Esophagus squamous epithelium (tissue), 5 donors: ENCODE results near the gene ARHGAP23. TPM values are rescaled to one million over a fixed set of nuclear protein-coding genes. Genes with fewer than 3 reads are reported as not detected.

Experiments
- DNase-seq: peaks from one replicate; lab custom pipeline; 2025; lab: John Stamatoyannopoulos, UW
- H3K27ac ChIP-seq, 4 donors: fragments of 200-600 bp; sonication (generic); one replicate each; pipeline ENCODE4 v1.5.1; 2016 to 2019; ENCODE audit warnings: mild to moderate bottlenecking in 1 of 4
- H3K27me3 ChIP-seq, 4 donors: fragments of 200-600 bp; sonication (generic); 1 replicate in 3 of 4; 2 replicates in 1 of 4; pipeline versions ENCODE4 v1.5.1 to v1.6.0; 2017 to 2021; ENCODE audit warnings: antibody characterized with exemption in 1 of 4
- H3K36me3 ChIP-seq, 3 donors: fragments of 200-600 bp; sonication (generic); one replicate each; pipeline ENCODE4 v1.5.1; 2016 to 2019
- H3K4me1 ChIP-seq, 3 donors: fragments of 200-600 bp; sonication (generic); one replicate each; pipeline ENCODE4 v1.5.1; 2017 to 2019
- H3K4me3 ChIP-seq, 4 donors: fragments of 200-600 bp; sonication (generic); 1 replicate in 3 of 4; 2 replicates in 1 of 4; pipeline ENCODE4 v1.5.1; 2016 to 2019; ENCODE audit warnings: mild to moderate bottlenecking in 2 of 4, moderate library complexity in 1 of 4
- H3K9me3 ChIP-seq, 3 donors: fragments of 200-600 bp; sonication (generic); one replicate each; pipeline ENCODE4 v1.5.1; 2016 to 2019
- POLR2A ChIP-seq, 4 donors: fragments of 450-650 bp; IDR thresholded peaks; one replicate each; pipeline ENCODE4 v1.6.1; 2017; ENCODE audit warnings: antibody characterized with exemption in 4 of 4, mild to moderate bottlenecking in 4 of 4, moderate library complexity in 3 of 4
- WGBS, 2 donors: methylation state at CpG; one replicate each; pipeline ENCODE4 v1.1.5; 2018; 5-methylcytosine and 5-hydroxymethylcytosine counted together
- intact Hi-C: fragments of 100-400 bp; cut with DNase I; formaldehyde crosslinking; loops from one replicate; pipeline ENCODE4 v1.15.0; 2022
- total RNA-seq, 4 donors: library from RNA; depleted of rRNA; stranded (reverse); fragments of >200 nt; gene quantifications; one replicate each; pipeline ENCODE4 v1.1.0, GENCODE V29; 2016
- TF ChIP-seq, protein P1 (sequence below), 6 experiments: fragments of 450-650 bp in 4 of 6; fragments of 200-600 bp in 2 of 6; sonication (generic) in 2 of 6; IDR thresholded peaks; one replicate each; pipeline ENCODE4 v1.5.1; 2016 to 2019; ENCODE audit warnings: antibody characterized with exemption in 6 of 6, mild to moderate bottlenecking in 4 of 6, moderate library complexity in 4 of 6
- donor health status: DM: yes; HTN: yes; CAD: no.

The ARHGAP23 gene
- total RNA-seq, 4 donors from 2014 or later: 75.3 to 180 (median 102) TPM

GRCh38 chr17:38428643-38429371, 543 bp downstream of the ARHGAP23 start:
- Histone ChIP-seq H3K9me3 (no peaks in the 10 kb centered on the region), H3K27ac (peak overlapping the region; percentile 82 to 95 (median 86)), H3K4me3 (peak overlapping the region; percentile 58 to 97 (median 76)), H3K27me3 (no peaks in the 10 kb centered on the region), H3K4me1 (peaks cover 21 to 79% (median 28%) of the 10 kb centered on the region in 3 donors), H3K36me3 (no peaks in the 10 kb centered on the region)
- no peak for DNase-seq
- peak in 1 of 4 donors; percentile 25 for TF ChIP-seq POLR2A (IDR thresholded peaks at IDR 0.05)
- TF ChIP-seq, protein P1, sequence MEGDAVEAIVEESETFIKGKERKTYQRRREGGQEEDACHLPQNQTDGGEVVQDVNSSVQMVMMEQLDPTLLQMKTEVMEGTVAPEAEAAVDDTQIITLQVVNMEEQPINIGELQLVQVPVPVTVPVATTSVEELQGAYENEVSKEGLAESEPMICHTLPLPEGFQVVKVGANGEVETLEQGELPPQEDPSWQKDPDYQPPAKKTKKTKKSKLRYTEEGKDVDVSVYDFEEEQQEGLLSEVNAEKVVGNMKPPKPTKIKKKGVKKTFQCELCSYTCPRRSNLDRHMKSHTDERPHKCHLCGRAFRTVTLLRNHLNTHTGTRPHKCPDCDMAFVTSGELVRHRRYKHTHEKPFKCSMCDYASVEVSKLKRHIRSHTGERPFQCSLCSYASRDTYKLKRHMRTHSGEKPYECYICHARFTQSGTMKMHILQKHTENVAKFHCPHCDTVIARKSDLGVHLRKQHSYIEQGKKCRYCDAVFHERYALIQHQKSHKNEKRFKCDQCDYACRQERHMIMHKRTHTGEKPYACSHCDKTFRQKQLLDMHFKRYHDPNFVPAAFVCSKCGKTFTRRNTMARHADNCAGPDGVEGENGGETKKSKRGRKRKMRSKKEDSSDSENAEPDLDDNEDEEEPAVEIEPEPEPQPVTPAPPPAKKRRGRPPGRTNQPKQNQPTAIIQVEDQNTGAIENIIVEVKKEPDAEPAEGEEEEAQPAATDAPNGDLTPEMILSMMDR (IDR thresholded peaks at IDR 0.05): no peak
- intact Hi-C loops: loop anchor here (10.0 kb wide), 1 partner anchor 226 kb away; no protein-coding TSS in a partner anchor
- WGBS, 2 donors: 2% methylated on average over 9 to 11 of the region's 56 CpGs

DNA sequence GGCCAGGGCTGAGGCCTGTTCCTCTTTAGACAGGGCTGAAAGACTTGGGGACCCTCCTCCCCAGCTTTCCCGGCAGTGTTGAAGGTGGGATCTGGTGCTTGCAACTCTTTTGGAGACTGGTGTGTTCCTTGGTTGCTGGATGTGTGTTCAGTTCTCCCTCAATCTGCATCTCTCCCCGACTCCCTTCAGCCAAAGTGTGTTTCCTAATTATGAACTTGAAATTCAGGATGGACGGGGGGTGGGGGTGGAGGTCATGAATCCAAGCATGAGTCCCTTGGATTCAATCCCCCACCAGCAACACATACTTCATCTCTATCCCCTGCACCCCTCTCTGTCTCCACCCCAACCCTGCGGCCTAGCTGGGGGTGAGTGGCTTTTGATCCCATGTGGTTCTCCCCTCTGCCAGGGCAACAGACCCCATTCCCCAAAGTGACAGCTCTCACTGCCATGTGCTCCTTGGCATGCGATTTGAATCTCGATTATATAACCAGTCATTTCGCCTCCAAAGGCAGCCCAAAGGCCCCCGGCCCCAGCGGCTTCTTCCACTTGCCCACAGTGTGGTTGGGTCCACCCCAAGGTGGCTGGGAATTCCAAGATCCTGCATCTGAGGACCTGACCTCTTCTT, 1.3 kb downstream of the ARHGAP23 start:
- peak overlapping the region; percentile 82 to 95 (median 86) for H3K27ac ChIP-seq
- peaks cover 17 to 79% (median 25%) of the 10 kb centered on the region in 3 donors for H3K4me1 ChIP-seq
- H3K27me3 ChIP-seq: no peaks in the 10 kb centered on the region
- TF ChIP-seq, protein P1 (IDR thresholded peaks at IDR 0.05): no peak
- TF ChIP-seq POLR2A (IDR thresholded peaks at IDR 0.05): no peak
- H3K4me3 ChIP-seq: peak overlapping the region in 3 of 4 donors; percentile 58 to 97 (median 86)
- no peak for DNase-seq
- WGBS, 2 donors: 49 to 52% methylated on average over 8 to 9 of the region's 9 CpGs
- no peaks in the 10 kb centered on the region for H3K9me3 ChIP-seq
- no peaks in the 10 kb centered on the region for H3K36me3 ChIP-seq
- intact Hi-C loops: loop anchor here (10.0 kb wide), 1 partner anchor 225 kb away; no protein-coding TSS in a partner anchor

DNA sequence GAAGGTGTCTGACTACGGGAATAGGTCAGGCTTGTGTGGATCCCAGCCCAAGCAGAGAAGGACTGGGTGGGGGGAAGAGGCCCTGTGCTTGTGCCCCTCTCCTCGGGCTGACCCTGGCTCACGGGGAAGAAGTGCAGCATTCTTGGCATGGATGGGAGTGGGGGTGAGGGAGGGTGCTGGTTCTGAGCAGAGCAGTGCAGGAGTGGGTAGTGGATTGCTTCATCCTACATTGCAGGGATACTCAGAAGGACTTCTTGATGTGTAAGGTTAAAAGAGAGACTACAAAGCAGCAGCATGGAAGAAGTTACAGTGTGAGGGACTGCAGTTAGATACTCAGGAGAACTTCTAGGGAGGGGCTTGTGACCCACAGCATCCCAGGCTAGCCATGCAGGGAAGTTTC, 2.1 kb downstream of the ARHGAP23 start:
- Histone ChIP-seq H3K27me3 (no peaks in the 10 kb centered on the region), H3K4me1 (peaks cover 17 to 73% (median 23%) of the 10 kb centered on the region in 3 donors), H3K4me3 (no peak overlapping the region), H3K27ac (peak overlapping the region; percentile 26 to 95 (median 62)), H3K9me3 (no peaks in the 10 kb centered on the region), H3K36me3 (no peaks in the 10 kb centered on the region)
- 51 to 53% methylated on average over 3 of the region's 3 CpGs for WGBS, 2 donors
- no peak for DNase-seq
- no peak for TF ChIP-seq POLR2A (IDR thresholded peaks at IDR 0.05)
- TF ChIP-seq, protein P1 (IDR thresholded peaks at IDR 0.05): no peak
- intact Hi-C loops: no loop called here

GRCh38 chr17:38430822-38431221, 2.6 kb downstream of the ARHGAP23 start:
- H3K4me3 ChIP-seq: no peak overlapping the region
- H3K4me1 ChIP-seq: peaks cover 17 to 68% (median 23%) of the 10 kb centered on the region in 3 donors
- no peaks in the 10 kb centered on the region for H3K9me3 ChIP-seq
- H3K27ac ChIP-seq: peak overlapping the region in 2 of 4 donors; percentile 88 to 95
- TF ChIP-seq POLR2A (IDR thresholded peaks at IDR 0.05): no peak
- TF ChIP-seq, protein P1 (IDR thresholded peaks at IDR 0.05): no peak
- no peaks in the 10 kb centered on the region for H3K36me3 ChIP-seq
- H3K27me3 ChIP-seq: no peaks in the 10 kb centered on the region
- WGBS, 2 donors: 88 to 95% methylated on average over 2 of the region's 2 CpGs
- intact Hi-C loops: no loop called here
- no peak for DNase-seq
